ENCODE data around the gene CFB.

GRCh38 chr6:31970604-31971271 is 24.8 kb downstream of the CFB start:
- TF ChIP-seq REST (IDR thresholded peaks at IDR 0.05; ENCODE audit: low read depth) (no peak), ZBTB7A (IDR thresholded peaks at IDR 0.05; ENCODE audit: low read depth) (no peak), EP300 (IDR thresholded peaks at IDR 0.05; ENCODE audit: borderline replicate concordance) (no peak), RAD21 (IDR thresholded peaks at IDR 0.05; ENCODE audit: low read depth) (no peak), MAX (IDR thresholded peaks at IDR 0.05) (no peak), FOXM1 (IDR thresholded peaks at IDR 0.05; ENCODE audit: borderline replicate concordance, low read depth) (no peak), TEAD4 (IDR thresholded peaks at IDR 0.05) (no peak), CEBPB (IDR thresholded peaks at IDR 0.05) (no peak), TAF1 (IDR thresholded peaks at IDR 0.05; ENCODE audit: low read depth) (no peak), YY1 (IDR thresholded peaks at IDR 0.05; ENCODE audit: low read depth) (no peak), TCF12 (IDR thresholded peaks at IDR 0.05; ENCODE audit: low read depth) (no peak), USF1 (IDR thresholded peaks at IDR 0.05) (no peak)
